HL-60 (cell line): ENCODE data around the gene CAV2.

ENCODE experiments used
- DNase-seq, 2 experiments: peaks; one replicate each; pipeline ENCODE4 v3.0.0-alpha.2; 2010 to 2020; ENCODE audit warnings: low read depth in 1 of 2, low spot score in 1 of 2
- H3K27ac ChIP-seq: fragments of 250-450 bp; sonication (Bioruptor Pico); replicated peaks from 2 replicates; pipeline ENCODE4 v1.5.1; 2020; ENCODE audit warnings: mild to moderate bottlenecking, moderate library complexity
- H3K27me3 ChIP-seq: fragments of 250-450 bp; sonication (Bioruptor Pico); 2 replicates; pipeline ENCODE4 v1.5.1; 2021; ENCODE audit warnings: mild to moderate bottlenecking, moderate library complexity; ENCODE audit not compliant: insufficient read depth, poor library complexity, severe bottlenecking
- H3K4me3 ChIP-seq: replicated peaks from 2 replicates; pipeline ENCODE4 v1.5.1; 2011; ENCODE audit warnings: mild to moderate bottlenecking, control low read depth, low read length; ENCODE audit not compliant: insufficient read depth
- GABPA ChIP-seq: IDR thresholded peaks from 2 replicates; pipeline ENCODE4 v1.6.1; 2012; ENCODE audit warnings: low read depth
- POLR2AphosphoS5 ChIP-seq: IDR thresholded peaks from 2 replicates; pipeline ENCODE4 v1.6.1; 2012; ENCODE audit warnings: low read depth
- SPI1 ChIP-seq: IDR thresholded peaks from 2 replicates; pipeline ENCODE4 v1.6.1; 2012; ENCODE audit warnings: low read depth, mild to moderate bottlenecking, borderline replicate concordance
- TF ChIP-seq, protein P1 (sequence below): IDR thresholded peaks from one replicate; pipeline ENCODE4 v1.5.1; 2011; ENCODE audit warnings: low read length, control low read depth, inconsistent platforms; ENCODE audit not compliant: insufficient read depth
- TF ChIP-seq, protein P2 (sequence below): IDR thresholded peaks from 2 replicates; pipeline ENCODE4 v1.6.1; 2012; ENCODE audit warnings: low read depth; ENCODE audit not compliant: insufficient replicate concordance

Gene CAV2

DNA sequence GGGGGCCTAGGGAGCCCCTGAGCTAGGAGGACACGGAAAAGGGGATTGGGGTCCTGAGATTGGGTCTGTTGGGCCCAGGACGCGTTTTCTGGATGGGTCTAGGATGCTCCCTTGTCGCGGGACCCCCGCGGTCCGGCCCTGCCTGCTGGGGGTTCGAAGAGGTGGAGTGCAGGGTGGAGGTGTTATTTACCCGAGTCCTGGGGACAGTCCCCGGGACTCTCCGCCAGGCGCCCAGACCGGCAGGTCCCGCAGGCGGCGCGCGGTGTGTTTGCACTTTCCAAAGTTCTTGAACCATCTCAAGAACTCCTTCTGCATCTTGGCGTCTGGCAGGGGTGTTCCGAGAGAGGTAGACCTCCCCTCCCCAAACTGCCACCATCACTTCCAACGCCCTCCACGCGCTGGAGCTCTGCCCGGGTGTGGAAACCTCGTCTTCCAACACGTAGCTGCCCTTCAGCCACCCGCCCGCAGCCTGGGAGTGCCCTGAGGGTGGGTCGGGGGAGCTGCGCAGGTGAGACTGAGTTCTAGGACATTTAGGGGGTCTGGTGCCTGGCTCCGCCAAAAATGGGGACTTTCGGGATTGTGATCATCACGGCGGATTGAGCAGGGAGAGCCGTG, 25.9 kb downstream of the CAV2 start:
- DNase-seq: no peak
- H3K27ac ChIP-seq: no peak overlapping the region
- H3K27me3 ChIP-seq: peaks cover 59% of the 10 kb centered on the region
- TF ChIP-seq POLR2AphosphoS5: no peak
- TF ChIP-seq, protein P1, sequence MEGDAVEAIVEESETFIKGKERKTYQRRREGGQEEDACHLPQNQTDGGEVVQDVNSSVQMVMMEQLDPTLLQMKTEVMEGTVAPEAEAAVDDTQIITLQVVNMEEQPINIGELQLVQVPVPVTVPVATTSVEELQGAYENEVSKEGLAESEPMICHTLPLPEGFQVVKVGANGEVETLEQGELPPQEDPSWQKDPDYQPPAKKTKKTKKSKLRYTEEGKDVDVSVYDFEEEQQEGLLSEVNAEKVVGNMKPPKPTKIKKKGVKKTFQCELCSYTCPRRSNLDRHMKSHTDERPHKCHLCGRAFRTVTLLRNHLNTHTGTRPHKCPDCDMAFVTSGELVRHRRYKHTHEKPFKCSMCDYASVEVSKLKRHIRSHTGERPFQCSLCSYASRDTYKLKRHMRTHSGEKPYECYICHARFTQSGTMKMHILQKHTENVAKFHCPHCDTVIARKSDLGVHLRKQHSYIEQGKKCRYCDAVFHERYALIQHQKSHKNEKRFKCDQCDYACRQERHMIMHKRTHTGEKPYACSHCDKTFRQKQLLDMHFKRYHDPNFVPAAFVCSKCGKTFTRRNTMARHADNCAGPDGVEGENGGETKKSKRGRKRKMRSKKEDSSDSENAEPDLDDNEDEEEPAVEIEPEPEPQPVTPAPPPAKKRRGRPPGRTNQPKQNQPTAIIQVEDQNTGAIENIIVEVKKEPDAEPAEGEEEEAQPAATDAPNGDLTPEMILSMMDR: no peak
- TF ChIP-seq GABPA: no peak
- TF ChIP-seq, protein P2, sequence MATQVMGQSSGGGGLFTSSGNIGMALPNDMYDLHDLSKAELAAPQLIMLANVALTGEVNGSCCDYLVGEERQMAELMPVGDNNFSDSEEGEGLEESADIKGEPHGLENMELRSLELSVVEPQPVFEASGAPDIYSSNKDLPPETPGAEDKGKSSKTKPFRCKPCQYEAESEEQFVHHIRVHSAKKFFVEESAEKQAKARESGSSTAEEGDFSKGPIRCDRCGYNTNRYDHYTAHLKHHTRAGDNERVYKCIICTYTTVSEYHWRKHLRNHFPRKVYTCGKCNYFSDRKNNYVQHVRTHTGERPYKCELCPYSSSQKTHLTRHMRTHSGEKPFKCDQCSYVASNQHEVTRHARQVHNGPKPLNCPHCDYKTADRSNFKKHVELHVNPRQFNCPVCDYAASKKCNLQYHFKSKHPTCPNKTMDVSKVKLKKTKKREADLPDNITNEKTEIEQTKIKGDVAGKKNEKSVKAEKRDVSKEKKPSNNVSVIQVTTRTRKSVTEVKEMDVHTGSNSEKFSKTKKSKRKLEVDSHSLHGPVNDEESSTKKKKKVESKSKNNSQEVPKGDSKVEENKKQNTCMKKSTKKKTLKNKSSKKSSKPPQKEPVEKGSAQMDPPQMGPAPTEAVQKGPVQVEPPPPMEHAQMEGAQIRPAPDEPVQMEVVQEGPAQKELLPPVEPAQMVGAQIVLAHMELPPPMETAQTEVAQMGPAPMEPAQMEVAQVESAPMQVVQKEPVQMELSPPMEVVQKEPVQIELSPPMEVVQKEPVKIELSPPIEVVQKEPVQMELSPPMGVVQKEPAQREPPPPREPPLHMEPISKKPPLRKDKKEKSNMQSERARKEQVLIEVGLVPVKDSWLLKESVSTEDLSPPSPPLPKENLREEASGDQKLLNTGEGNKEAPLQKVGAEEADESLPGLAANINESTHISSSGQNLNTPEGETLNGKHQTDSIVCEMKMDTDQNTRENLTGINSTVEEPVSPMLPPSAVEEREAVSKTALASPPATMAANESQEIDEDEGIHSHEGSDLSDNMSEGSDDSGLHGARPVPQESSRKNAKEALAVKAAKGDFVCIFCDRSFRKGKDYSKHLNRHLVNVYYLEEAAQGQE: no peak
- TF ChIP-seq SPI1: no peak
- peak overlapping the region; percentile 27 for H3K4me3 ChIP-seq

DNA sequence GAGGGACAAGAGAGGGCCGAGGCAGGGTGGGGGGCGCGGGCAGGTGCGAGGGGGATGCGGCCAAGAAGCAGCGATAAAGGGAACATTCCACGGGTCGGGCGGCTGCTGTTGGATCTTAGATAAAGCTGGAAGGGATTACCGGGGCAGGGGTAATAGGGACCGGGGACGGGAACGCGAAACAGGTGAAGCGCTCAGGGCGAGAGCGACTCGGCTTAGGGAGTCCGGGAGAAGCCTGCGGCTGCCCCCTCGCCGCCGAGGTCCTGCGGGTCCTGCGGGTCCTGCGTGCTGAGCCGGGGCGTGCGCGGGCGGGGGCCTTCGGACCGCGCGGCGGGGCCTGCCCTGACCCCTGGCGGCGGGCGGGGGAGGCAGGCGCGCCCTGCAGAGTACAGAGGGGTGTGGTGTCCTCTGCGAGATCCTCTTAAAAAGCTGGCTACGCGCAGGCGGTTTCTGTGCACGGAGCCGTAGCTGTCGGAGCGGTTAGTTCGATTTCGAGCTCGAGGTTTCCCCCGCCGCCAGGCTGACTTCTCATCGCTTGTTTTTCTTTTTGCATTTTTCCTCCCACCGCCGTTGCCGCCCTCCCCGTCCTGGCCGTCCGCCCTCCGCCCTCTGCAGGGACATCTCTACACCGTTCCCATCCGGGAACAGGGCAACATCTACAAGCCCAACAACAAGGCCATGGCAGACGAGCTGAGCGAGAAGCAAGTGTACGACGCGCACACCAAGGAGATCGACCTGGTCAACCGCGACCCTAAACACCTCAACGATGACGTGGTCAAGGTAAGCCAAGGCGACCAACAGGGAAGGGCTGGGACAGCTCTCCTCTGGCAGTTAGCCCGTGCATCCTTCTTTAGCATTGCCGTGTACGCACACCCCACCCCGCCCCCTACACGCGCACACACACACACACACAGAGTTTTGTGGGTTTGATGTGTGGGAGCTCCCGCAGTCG, 26.6 kb downstream of the CAV2 start:
- peak; percentile 6 to 48 for DNase-seq
- Histone ChIP-seq H3K27ac (no peak overlapping the region), H3K27me3 (peaks cover 56% of the 10 kb centered on the region), H3K4me3 (peak overlapping the region; percentile 27)
- TF ChIP-seq POLR2AphosphoS5: no peak
- TF ChIP-seq SPI1: no peak
- TF ChIP-seq, protein P2: no peak
- TF ChIP-seq, protein P1: peak; percentile 20
- TF ChIP-seq GABPA: no peak

DNA sequence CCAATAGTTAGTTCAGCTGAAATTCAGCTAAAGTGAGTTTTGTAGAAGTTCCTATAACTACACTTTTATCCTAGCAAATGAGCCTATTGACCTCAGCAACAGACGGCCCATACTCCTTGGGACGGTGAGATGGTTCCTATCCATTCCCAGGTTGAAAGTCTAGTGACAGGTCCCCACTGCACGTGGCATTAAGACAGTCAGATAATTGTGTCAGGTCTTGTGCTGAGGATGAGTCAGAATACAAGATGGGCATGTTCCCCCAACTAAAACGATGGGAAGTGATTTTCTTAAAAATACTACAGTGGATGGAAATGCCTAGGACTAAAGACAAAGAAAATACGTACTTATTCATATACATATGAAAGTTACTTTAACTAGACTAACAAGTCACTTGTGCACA, 27.4 kb downstream of the CAV2 start:
- Histone ChIP-seq H3K27ac (no peak overlapping the region), H3K27me3 (peaks cover 49% of the 10 kb centered on the region), H3K4me3 (no peak overlapping the region)
- no peak for DNase-seq
- no peak for TF ChIP-seq POLR2AphosphoS5
- no peak for TF ChIP-seq SPI1
- TF ChIP-seq, protein P1: no peak
- TF ChIP-seq GABPA: no peak
- TF ChIP-seq, protein P2: no peak
